IMR-90 (cell line): ENCODE results near the gene LIPG. TPM values are rescaled to one million over a fixed set of nuclear protein-coding genes. Genes with fewer than 3 reads are reported as not detected.

ENCODE experiments used
- ATAC-seq: fragments of 200-7000 bp; cut with Tn5 transposase; 2 replicates; pipeline ENCODE4 v1.9.1; 2020; ENCODE audit warnings: low read depth, mild to moderate bottlenecking, moderate library complexity
- BruUV-seq: library from RNA; stranded (reverse); fragments of 400-500 nt; replicated peaks from 2 replicates; lab custom pipeline; 2021; lab: Mats Ljungman, UMichigan
- CTCF ChIA-PET: fragments of 300-600 bp; formaldehyde crosslinking; extraction: SDS; loops from one replicate; lab custom pipeline; 2021; ENCODE audit warnings: antibody characterized with exemption; lab: Yijun Ruan, JAX
- POLR2A ChIA-PET: fragments of 300-600 bp; sonication (Branson Sonifier 250); formaldehyde crosslinking; loops from one replicate; lab custom pipeline; 2022; ENCODE audit warnings: antibody characterized with exemption; ENCODE audit not compliant: unreplicated experiment; lab: Charles Lee
- DNase-seq: peaks from one replicate; pipeline ENCODE4 v3.0.0; 2013
- H2AFZ ChIP-seq: replicated peaks from 2 replicates; pipeline ENCODE3; 2013; ENCODE audit warnings: low read length, mild to moderate bottlenecking; ENCODE audit not compliant: poor library complexity
- H2AK5ac ChIP-seq: 2 replicates; pipeline ENCODE4 v1.6.1; 2013; ENCODE audit warnings: low read depth, low read length, inconsistent platforms
- H2AK9ac ChIP-seq: replicated peaks from 2 replicates; pipeline ENCODE3; 2013; ENCODE audit warnings: mild to moderate bottlenecking, low read depth, low read length, moderate library complexity; ENCODE audit not compliant: poor library complexity
- H2BK120ac ChIP-seq: 2 replicates; pipeline ENCODE4 v1.6.1; 2013; ENCODE audit warnings: low read depth, low read length, inconsistent platforms
- H2BK15ac ChIP-seq: 3 replicates; pipeline ENCODE4 v1.6.1; 2013; ENCODE audit warnings: low read depth, low read length, inconsistent platforms
- H2BK20ac ChIP-seq: 2 replicates; pipeline ENCODE4 v1.6.1; 2013; ENCODE audit warnings: low read depth, mild to moderate bottlenecking, inconsistent platforms, low read length, moderate library complexity
- H2BK5ac ChIP-seq: 2 replicates; pipeline ENCODE4 v1.6.1; 2013; ENCODE audit warnings: mild to moderate bottlenecking, low read depth, low read length, inconsistent platforms; ENCODE audit not compliant: poor library complexity, severe bottlenecking
- H3K14ac ChIP-seq: replicated peaks from 2 replicates; pipeline ENCODE4 v1.6.1; 2013; ENCODE audit warnings: low read depth, low read length, inconsistent platforms
- H3K18ac ChIP-seq: 2 replicates; pipeline ENCODE4 v1.6.1; 2013; ENCODE audit warnings: low read depth, low read length, control low read depth
- H3K23ac ChIP-seq: 2 replicates; pipeline ENCODE4 v1.6.1; 2013; ENCODE audit warnings: low read depth, low read length, inconsistent platforms
- H3K27ac ChIP-seq: 2 replicates; pipeline ENCODE4 v1.5.1; 2013; ENCODE audit warnings: mild to moderate bottlenecking, control low read depth, low read length; ENCODE audit not compliant: insufficient read depth
- H3K27me3 ChIP-seq: 2 replicates; pipeline ENCODE4 v1.6.1; 2013; ENCODE audit warnings: low read length; ENCODE audit not compliant: control insufficient read depth, insufficient read depth
- H3K36me3 ChIP-seq: 2 replicates; pipeline ENCODE4 v1.6.1; 2013; ENCODE audit warnings: low read length, mixed read lengths; ENCODE audit not compliant: control insufficient read depth, insufficient read depth
- H3K4ac ChIP-seq: 2 replicates; pipeline ENCODE4 v1.6.1; 2013; ENCODE audit warnings: low read depth, low read length, inconsistent platforms
- H3K4me1 ChIP-seq: 2 replicates; pipeline ENCODE4 v1.6.1; 2013; ENCODE audit warnings: low read length, mixed read lengths; ENCODE audit not compliant: control insufficient read depth, insufficient read depth
- H3K4me2 ChIP-seq: 2 replicates; pipeline ENCODE4 v1.6.1; 2013; ENCODE audit warnings: low read depth, mild to moderate bottlenecking, control low read depth, low read length, moderate library complexity
- H3K4me3 ChIP-seq: 2 replicates; pipeline ENCODE4 v1.5.1; 2013; ENCODE audit warnings: low read depth, mild to moderate bottlenecking, control low read depth, low read length, moderate library complexity; ENCODE audit not compliant: insufficient read depth
- H3K56ac ChIP-seq: 2 replicates; pipeline ENCODE4 v1.6.1; 2013; ENCODE audit warnings: low read length, inconsistent platforms; ENCODE audit not compliant: insufficient read depth; ENCODE audit errors: extremely low read depth
- H3K79me1 ChIP-seq, 2 experiments: 2 replicates each; pipeline ENCODE4 v1.6.1; 2013; ENCODE audit warnings: low read length in 2 of 2, inconsistent platforms in 1 of 2, low read depth in 1 of 2
- H3K9ac ChIP-seq: 2 replicates; pipeline ENCODE4 v1.6.1; 2013; ENCODE audit warnings: low read depth, low read length, control low read depth
- H3K9me1 ChIP-seq: 2 replicates; pipeline ENCODE4 v1.6.1; 2013; ENCODE audit warnings: low read length, inconsistent platforms; ENCODE audit not compliant: insufficient read depth
- H3K9me3 ChIP-seq: 2 replicates; pipeline ENCODE4 v1.6.1; 2013; ENCODE audit warnings: low read length; ENCODE audit not compliant: control insufficient read depth, insufficient read depth
- H4K20me1 ChIP-seq: 2 replicates; pipeline ENCODE4 v1.6.1; 2013; ENCODE audit warnings: low read length, inconsistent platforms; ENCODE audit not compliant: insufficient read depth
- H4K5ac ChIP-seq: 2 replicates; pipeline ENCODE4 v1.6.1; 2013; ENCODE audit warnings: mild to moderate bottlenecking, low read depth, low read length, control low read depth
- H4K8ac ChIP-seq, 2 experiments: 2 replicates each; pipeline ENCODE4 v1.6.1; 2013; ENCODE audit warnings: low read depth in 2 of 2, low read length in 2 of 2, control low read depth in 1 of 2, inconsistent platforms in 1 of 2
- H4K91ac ChIP-seq: 2 replicates; pipeline ENCODE4 v1.6.1; 2013; ENCODE audit warnings: low read depth, low read length, inconsistent platforms; ENCODE audit not compliant: insufficient read depth
- BHLHE40 ChIP-seq: fragments of 150-350 bp; IDR thresholded peaks from 2 replicates; pipeline ENCODE4 v1.6.1; 2016; ENCODE audit warnings: mild to moderate bottlenecking, low read depth, low read length
- CEBPB ChIP-seq: IDR thresholded peaks from 2 replicates; pipeline ENCODE4 v1.6.1; 2012; ENCODE audit warnings: low read depth, low read length, improper control_type of control experiment
- CHD1 ChIP-seq: IDR thresholded peaks from 2 replicates; pipeline ENCODE4 v1.6.1; 2012; ENCODE audit warnings: low read depth, low read length, improper control_type of control experiment
- ELK1 ChIP-seq: fragments of 150-350 bp; IDR thresholded peaks from 2 replicates; pipeline ENCODE4 v1.6.1; 2016; ENCODE audit warnings: low read depth, mild to moderate bottlenecking, low read length, moderate library complexity, borderline replicate concordance
- FOS ChIP-seq: fragments of 150-350 bp; IDR thresholded peaks from 2 replicates; pipeline ENCODE4 v1.6.1; 2016; ENCODE audit warnings: low read depth, low read length
- MAFK ChIP-seq: IDR thresholded peaks from 2 replicates; pipeline ENCODE4 v1.6.1; 2012; ENCODE audit warnings: low read depth, low read length, improper control_type of control experiment
- MAZ ChIP-seq: IDR thresholded peaks from 2 replicates; pipeline ENCODE4 v1.6.1; 2012; ENCODE audit warnings: low read depth, mild to moderate bottlenecking, low read length, improper control_type of control experiment, moderate library complexity, borderline replicate concordance
- MXI1 ChIP-seq: IDR thresholded peaks from 2 replicates; pipeline ENCODE4 v1.6.1; 2012; ENCODE audit warnings: low read depth, mild to moderate bottlenecking, low read length, moderate library complexity, borderline replicate concordance
- NFE2L2 ChIP-seq: fragments of 150-350 bp; IDR thresholded peaks from 2 replicates; pipeline ENCODE4 v1.6.1; 2016; ENCODE audit warnings: low read depth, mild to moderate bottlenecking, low read length
- POLR2A ChIP-seq: IDR thresholded peaks from 2 replicates; pipeline ENCODE4 v1.6.1; 2012; ENCODE audit warnings: mild to moderate bottlenecking, low read depth, low read length
- RAD21 ChIP-seq: IDR thresholded peaks from 2 replicates; pipeline ENCODE4 v1.6.1; 2012; ENCODE audit warnings: low read length, improper control_type of control experiment
- RCOR1 ChIP-seq: IDR thresholded peaks from 2 replicates; pipeline ENCODE4 v1.6.1; 2012; ENCODE audit warnings: mild to moderate bottlenecking, low read length, improper control_type of control experiment; ENCODE audit not compliant: insufficient replicate concordance
- RFX5 ChIP-seq: IDR thresholded peaks from 2 replicates; pipeline ENCODE4 v1.8.0; 2012; ENCODE audit warnings: low read depth, mild to moderate bottlenecking, low read length, moderate library complexity
- SMC3 ChIP-seq: fragments of 150-350 bp; IDR thresholded peaks from 2 replicates; pipeline ENCODE4 v1.6.1; 2016; ENCODE audit warnings: low read depth, mild to moderate bottlenecking, antibody characterized with exemption, low read length, moderate library complexity
- WGBS, 2 experiments: methylation state at CpG; one replicate each; pipeline versions ENCODE4 v1.1.5 to v1.1.7; 2013; ENCODE audit warnings: missing lambda C conversion rate in 2 of 2; ENCODE audit not compliant: insufficient read length in 1 of 2; ENCODE audit errors: extremely low coverage in 2 of 2; 5-methylcytosine and 5-hydroxymethylcytosine counted together
- dilution Hi-C: fragments of 300-500 bp; cut with HindIII; formaldehyde crosslinking; loops from one replicate; pipeline ENCODE4 v1.14.3; 2018; ENCODE audit warnings: low sequenced_read_pairs; ENCODE audit not compliant: unreplicated experiment
- in situ Hi-C: fragments of 300-500 bp; cut with MboI; formaldehyde crosslinking; loops from 3 replicates; pipeline ENCODE4 v1.14.3; 2019; ENCODE audit warnings: low sequenced_read_pairs, inconsistent platforms, mixed read lengths
- intact Hi-C: fragments of 100-400 bp; cut with micrococcal nuclease; formaldehyde crosslinking; loops from 2 replicates; pipeline ENCODE4 v1.10.0; 2022
- polyA plus RNA-seq, 3 experiments: library from polyadenylated mRNA; depleted of rRNA; stranded (reverse); fragments of >200 nt; gene quantifications; 2 replicates each; pipeline ENCODE4 v1.2.3, GENCODE V29; 2012; ENCODE audit warnings: low replicate concordance in 1 of 3
- total RNA-seq: library from RNA; depleted of rRNA; stranded (reverse); fragments of >200 nt; gene quantifications from 2 replicates; pipeline ENCODE4 v1.2.3, GENCODE V29; 2012
- TF ChIP-seq, protein P1 (sequence below): fragments of 150-350 bp; IDR thresholded peaks from 2 replicates; pipeline ENCODE4 v1.6.1; 2017; ENCODE audit warnings: mild to moderate bottlenecking, antibody characterized with exemption, low read length, low read depth
- TF ChIP-seq, protein P2 (sequence below): conservative IDR thresholded peaks from 2 replicates; pipeline ENCODE4 v1.5.1; 2012; ENCODE audit warnings: mild to moderate bottlenecking, low read depth, low read length, improper control_type of control experiment

The LIPG gene
- total and polyA plus RNA-seq, 2 of the 4 experiments (the other 2 are of a cell fraction): under 0.01 to 0.14 TPM

DNA sequence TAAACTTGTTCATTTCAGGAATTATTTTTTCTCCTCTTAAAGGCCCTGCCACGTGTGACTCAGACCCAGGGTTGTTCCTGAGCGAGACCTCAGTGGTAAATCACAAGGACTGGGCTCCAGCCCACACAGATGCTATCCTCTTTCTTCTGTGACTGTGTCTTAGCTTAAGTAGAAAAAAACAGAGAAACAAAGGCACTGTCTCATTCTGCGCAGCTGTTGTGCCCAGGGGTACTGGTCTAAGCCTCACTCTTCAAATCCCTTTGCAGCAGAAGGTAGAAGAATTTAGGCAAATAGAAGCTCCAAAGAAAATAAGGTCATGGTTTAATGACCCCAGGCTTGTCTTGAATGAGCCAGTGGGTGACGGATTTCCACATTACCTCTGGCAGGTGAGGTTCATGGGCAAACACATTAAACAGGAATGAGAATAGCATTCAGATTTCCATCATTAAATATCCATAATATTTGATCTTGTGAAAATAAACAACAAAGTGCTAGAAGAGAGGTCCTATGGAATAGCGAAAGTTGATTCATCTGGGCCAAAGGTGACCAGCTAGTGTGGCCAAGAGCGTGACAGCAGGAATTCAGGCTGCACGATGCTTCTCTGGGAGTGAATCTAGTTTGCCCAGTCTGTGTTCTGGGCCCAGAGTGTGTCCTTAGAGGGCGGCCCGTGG is 63.3 kb downstream of the LIPG start:
- Histone ChIP-seq H2BK5ac (no peak overlapping the region), H3K9ac (no peak overlapping the region), H2AK5ac (no peak overlapping the region), H2AFZ (no peak overlapping the region), H3K18ac (no peak overlapping the region), H3K4ac (no peak overlapping the region), H3K36me3 (no peaks in the 10 kb centered on the region), H2BK120ac (no peak overlapping the region), H4K20me1 (peaks cover 3% of the 10 kb centered on the region; the same call in 1 of the 2 replicates), H2AK9ac (no peak overlapping the region), H3K27ac (no peak overlapping the region), H3K56ac (no peak overlapping the region), H3K4me3 (no peak overlapping the region), H3K79me1 (no peaks in the 10 kb centered on the region), H3K23ac (no peak overlapping the region), H3K27me3 (peaks cover 42% of the 10 kb centered on the region), H3K4me2 (no peak overlapping the region), H2BK20ac (no peak overlapping the region), H4K8ac (no peak overlapping the region), H2BK15ac (no peak overlapping the region), H3K4me1 (peaks cover 6% of the 10 kb centered on the region; the same call in 1 of the 2 replicates), H3K9me3 (no peaks in the 10 kb centered on the region), H3K14ac (no peak overlapping the region), H4K5ac (no peak overlapping the region), H4K91ac (no peak overlapping the region), H3K9me1 (peaks cover 5% of the 10 kb centered on the region; the same call in 1 of the 2 replicates)
- TF ChIP-seq NFE2L2 (no peak), MAZ (no peak), MXI1 (no peak), RCOR1 (no peak), POLR2A (no peak), CEBPB (no peak), ELK1 (no peak), CHD1 (no peak), SMC3 (no peak), MAFK (no peak), RFX5 (no peak), BHLHE40 (no peak), FOS (no peak), RAD21 (no peak)
- TF ChIP-seq, protein P1, sequence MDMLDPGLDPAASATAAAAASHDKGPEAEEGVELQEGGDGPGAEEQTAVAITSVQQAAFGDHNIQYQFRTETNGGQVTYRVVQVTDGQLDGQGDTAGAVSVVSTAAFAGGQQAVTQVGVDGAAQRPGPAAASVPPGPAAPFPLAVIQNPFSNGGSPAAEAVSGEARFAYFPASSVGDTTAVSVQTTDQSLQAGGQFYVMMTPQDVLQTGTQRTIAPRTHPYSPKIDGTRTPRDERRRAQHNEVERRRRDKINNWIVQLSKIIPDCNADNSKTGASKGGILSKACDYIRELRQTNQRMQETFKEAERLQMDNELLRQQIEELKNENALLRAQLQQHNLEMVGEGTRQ: no peak
- TF ChIP-seq, protein P2, sequence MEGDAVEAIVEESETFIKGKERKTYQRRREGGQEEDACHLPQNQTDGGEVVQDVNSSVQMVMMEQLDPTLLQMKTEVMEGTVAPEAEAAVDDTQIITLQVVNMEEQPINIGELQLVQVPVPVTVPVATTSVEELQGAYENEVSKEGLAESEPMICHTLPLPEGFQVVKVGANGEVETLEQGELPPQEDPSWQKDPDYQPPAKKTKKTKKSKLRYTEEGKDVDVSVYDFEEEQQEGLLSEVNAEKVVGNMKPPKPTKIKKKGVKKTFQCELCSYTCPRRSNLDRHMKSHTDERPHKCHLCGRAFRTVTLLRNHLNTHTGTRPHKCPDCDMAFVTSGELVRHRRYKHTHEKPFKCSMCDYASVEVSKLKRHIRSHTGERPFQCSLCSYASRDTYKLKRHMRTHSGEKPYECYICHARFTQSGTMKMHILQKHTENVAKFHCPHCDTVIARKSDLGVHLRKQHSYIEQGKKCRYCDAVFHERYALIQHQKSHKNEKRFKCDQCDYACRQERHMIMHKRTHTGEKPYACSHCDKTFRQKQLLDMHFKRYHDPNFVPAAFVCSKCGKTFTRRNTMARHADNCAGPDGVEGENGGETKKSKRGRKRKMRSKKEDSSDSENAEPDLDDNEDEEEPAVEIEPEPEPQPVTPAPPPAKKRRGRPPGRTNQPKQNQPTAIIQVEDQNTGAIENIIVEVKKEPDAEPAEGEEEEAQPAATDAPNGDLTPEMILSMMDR: no peak
- POLR2A ChIA-PET: no interaction called here
- CTCF ChIA-PET: interaction anchor here (0.6 kb wide), 1 partner anchor 16 kb away, joined by 3 read pairs; no protein-coding TSS in a partner anchor
- WGBS, 2 experiments: 23% methylated on average over 3 of the region's 9 CpGs; no CpG with 5 or more reads in 1 of the 2 experiments
- dilution Hi-C loops (no loop called here), intact Hi-C loops (no loop called here), in situ Hi-C loops (no loop called here)
- ATAC-seq (peak; percentile 88), DNase-seq (peak; percentile 57)
- no TSS peak for BruUV-seq
